Activated T-helper 2 cell treated with anti-CD3 and anti-CD28 coated beads, Interferon-gamma antibody, Interleukin-2, Interleukin-4, amounts not matched to agents 10 μg/mL and 5 μg/mL and 100 μg/mL, durations not matched to agents 14 hours and 24 hours and 36 hours (primary cell): ENCODE measurements around the gene MARCHF6. TPM values are rescaled to one million over a fixed set of nuclear protein-coding genes. Genes with fewer than 3 reads are reported as not detected.

Source experiments
- DNase-seq: peaks from one replicate; pipeline ENCODE4 v3.0.0; 2021; ENCODE audit warnings: low spot score
- H3K27ac Mint-ChIP-seq: one replicate; pipeline ENCODE4 v1.8.0; 2021; ENCODE audit warnings: mixed read lengths
- H3K27me3 Mint-ChIP-seq: one replicate; pipeline ENCODE4 v1.8.0; 2021; ENCODE audit warnings: low read depth, mixed read lengths
- H3K36me3 Mint-ChIP-seq: one replicate; pipeline ENCODE4 v1.8.0; 2021; ENCODE audit warnings: low read depth, mixed read lengths
- H3K4me1 Mint-ChIP-seq: one replicate; pipeline ENCODE4 v1.8.0; 2021; ENCODE audit warnings: low read depth, mixed read lengths
- H3K4me3 Mint-ChIP-seq: one replicate; pipeline ENCODE4 v1.8.0; 2021; ENCODE audit warnings: low read depth, mild to moderate bottlenecking, moderate library complexity, mixed read lengths
- H3K9me3 Mint-ChIP-seq: one replicate; pipeline ENCODE4 v1.8.0; 2021; ENCODE audit warnings: mixed read lengths
- intact Hi-C: fragments of 100-400 bp; cut with micrococcal nuclease; formaldehyde crosslinking; loops from one replicate; pipeline ENCODE4 v1.15.1; 2023
- total RNA-seq: library from RNA; stranded (reverse); gene quantifications from 2 replicates; pipeline ENCODE4 v1.2.3, GENCODE V29; 2022

The MARCHF6 gene
- total RNA-seq, 1 donor from 2014 or later = 116 TPM

DNA sequence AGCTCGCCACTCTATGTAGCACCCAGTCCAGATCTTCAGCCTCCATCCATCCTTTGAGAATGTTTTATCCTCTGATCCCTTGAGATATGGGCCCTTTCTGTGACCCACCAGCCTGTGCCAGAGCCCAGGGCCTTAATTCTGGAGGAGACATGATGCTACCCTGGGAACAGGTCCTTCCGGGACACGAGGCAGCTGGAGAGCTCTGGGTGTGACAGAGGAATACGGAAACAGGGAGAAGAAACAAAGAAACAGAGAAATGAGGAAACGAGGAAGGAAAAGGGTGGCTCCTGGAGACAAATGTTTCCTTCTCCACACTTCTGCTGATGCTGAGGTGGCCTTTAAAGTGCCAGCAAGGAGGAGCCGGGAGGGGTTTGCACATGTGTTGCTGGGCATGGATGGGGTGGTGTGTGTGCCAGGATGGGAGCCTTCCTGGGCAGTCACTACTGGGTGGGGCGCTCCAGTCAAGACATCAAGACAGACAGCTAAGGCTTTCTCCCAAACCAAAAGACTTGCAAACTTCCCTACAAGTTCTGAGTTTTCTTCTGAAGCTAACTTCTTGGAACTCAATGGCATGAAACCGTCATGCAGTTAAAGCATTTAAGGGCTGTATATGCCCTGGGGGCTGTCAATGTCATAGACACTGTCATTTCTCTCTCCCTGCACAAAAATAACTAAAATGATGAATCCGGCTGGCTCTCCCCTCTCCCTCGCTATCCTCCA, 22.8 kb upstream of the MARCHF6 start:
- peaks cover 54% of the 10 kb centered on the region for H3K27me3 Mint-ChIP-seq
- no peaks in the 10 kb centered on the region for H3K36me3 Mint-ChIP-seq
- no peak overlapping the region for H3K4me3 Mint-ChIP-seq

DNA sequence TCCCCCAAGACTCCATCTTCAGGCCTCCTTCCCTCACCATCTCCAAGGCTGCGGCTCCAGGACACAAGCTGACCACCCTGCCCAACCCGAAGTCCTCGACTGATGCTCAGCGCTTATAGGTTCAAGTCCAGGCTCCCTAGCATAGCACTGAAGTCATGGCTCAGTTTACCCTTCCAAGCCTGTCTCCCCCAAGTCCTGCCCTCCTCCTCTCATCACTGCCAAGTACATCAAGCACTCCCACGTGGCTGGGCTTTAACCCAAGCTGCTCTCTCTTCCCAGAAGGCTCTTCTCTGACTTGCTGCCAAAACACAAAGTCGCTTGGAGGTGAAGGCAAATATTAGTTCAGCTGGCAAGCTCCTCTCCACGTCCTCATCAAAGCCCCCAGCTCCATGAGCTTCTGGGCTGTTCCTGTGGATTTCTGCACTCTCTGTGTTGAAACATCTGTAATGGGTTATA, 22.1 kb upstream of the MARCHF6 start:
- no peaks in the 10 kb centered on the region for H3K9me3 Mint-ChIP-seq
- no peak for DNase-seq
- peaks cover 56% of the 10 kb centered on the region for H3K27me3 Mint-ChIP-seq
- peaks cover 4% of the 10 kb centered on the region for H3K4me1 Mint-ChIP-seq
- H3K36me3 Mint-ChIP-seq = no peaks in the 10 kb centered on the region
- H3K4me3 Mint-ChIP-seq = no peak overlapping the region
- H3K27ac Mint-ChIP-seq = no peak overlapping the region
- intact Hi-C loops = no loop called here

More for the DNA sequence above, 22.8 kb upstream of the MARCHF6 start:
- Mint-ChIP-seq H3K4me1 (peaks cover 4% of the 10 kb centered on the region), H3K9me3 (no peaks in the 10 kb centered on the region), H3K27ac (no peak overlapping the region)
- DNase-seq = no peak
- intact Hi-C loops = no loop called here

DNA sequence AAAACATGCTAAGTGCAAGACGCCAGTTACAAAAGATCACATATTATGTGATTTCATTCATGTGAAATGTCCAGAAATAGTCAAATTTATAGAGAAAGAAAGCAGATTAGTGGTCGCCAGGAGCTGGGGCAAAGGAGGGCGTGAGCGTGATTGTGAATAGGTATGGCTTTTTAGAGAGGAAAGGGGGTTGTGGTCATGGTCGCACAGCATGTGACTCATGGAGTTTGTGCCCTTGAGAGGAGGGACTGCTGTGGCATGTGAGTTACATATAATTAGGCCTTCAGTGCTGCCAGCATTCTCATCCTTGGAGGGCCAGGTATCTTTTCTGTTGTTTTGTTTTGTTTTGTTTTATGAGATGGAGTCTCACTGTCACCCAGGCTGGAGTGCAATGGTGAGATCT, 21.2 kb upstream of the MARCHF6 start:
- no peak for DNase-seq
- peaks cover 4% of the 10 kb centered on the region for H3K4me1 Mint-ChIP-seq
- no peak overlapping the region for H3K27ac Mint-ChIP-seq
- no peaks in the 10 kb centered on the region for H3K36me3 Mint-ChIP-seq
- intact Hi-C loops = no loop called here
- H3K27me3 Mint-ChIP-seq = peaks cover 58% of the 10 kb centered on the region
- H3K9me3 Mint-ChIP-seq = no peaks in the 10 kb centered on the region
- H3K4me3 Mint-ChIP-seq = no peak overlapping the region

DNA sequence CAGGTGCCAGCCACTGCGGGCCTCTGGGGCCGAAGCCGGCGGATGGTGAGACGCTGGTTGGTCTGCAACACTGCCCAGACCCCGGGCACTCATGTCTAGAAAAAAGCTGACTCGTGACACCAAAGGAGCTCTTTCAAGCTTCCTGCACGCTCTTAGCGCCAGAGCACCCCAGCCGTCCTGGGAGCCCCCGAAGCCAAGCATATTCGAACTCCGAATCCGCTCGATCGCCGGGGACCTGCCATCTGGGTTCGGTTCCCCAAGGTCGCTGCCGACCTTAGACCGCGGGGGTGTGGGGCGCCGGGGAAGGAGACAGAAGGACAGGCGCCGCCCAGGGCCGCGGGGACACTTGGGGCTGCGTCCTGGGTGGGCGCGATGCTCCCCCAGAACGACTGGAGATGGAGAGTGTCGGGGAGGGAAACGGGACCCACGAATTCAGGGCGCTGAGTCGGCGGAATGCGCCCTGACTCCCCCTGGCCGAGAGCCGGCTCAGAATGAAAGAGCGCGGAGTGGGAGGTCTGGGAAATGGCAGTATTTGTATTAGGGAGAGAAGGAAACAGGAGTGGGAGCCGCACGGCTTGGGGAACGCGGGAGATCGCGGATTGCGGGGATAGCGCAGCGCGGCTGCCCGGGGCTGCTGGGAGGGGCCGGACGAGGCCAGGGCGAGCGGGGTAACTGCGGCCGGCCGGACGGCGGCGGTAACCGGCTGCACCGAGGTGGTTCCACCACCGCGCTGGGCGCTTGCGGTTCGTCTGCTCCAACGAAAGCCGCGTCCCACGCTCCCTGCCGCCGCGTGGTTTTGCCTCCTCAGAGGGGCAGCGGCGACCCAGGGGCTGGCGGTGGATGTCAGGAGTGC, 20.1 kb upstream of the MARCHF6 start:
- no peaks in the 10 kb centered on the region for H3K36me3 Mint-ChIP-seq
- no peak overlapping the region for H3K27ac Mint-ChIP-seq
- DNase-seq = no peak
- H3K27me3 Mint-ChIP-seq = peaks cover 56% of the 10 kb centered on the region
- peak overlapping the region; percentile 78 for H3K4me3 Mint-ChIP-seq
- peaks cover 4% of the 10 kb centered on the region for H3K4me1 Mint-ChIP-seq
- H3K9me3 Mint-ChIP-seq = no peaks in the 10 kb centered on the region
- intact Hi-C loops = no loop called here

DNA sequence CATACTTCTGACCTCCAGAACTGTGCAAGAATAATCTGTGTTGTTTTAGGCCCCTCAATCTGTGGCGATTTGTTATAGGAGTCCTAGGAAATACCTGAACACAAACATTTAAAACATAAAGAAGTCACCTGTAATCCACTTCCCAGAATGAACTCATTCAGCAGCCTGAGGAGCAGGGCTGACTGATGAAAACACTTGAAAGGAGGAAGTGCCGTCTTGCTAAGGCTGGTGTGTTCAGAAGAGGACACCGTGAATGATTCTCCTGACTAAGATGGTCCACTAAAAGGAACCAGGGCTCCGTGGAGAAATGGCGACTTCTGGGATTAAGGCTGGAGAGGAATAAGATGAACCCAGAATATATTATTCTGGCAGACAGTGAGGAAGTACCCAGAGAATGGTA, 18.7 kb upstream of the MARCHF6 start:
- intact Hi-C loops = no loop called here
- H3K27me3 Mint-ChIP-seq = peaks cover 48% of the 10 kb centered on the region
- no peaks in the 10 kb centered on the region for H3K9me3 Mint-ChIP-seq
- peaks cover 4% of the 10 kb centered on the region for H3K4me1 Mint-ChIP-seq
- no peak for DNase-seq
- H3K36me3 Mint-ChIP-seq = no peaks in the 10 kb centered on the region
- H3K27ac Mint-ChIP-seq = no peak overlapping the region
- no peak overlapping the region for H3K4me3 Mint-ChIP-seq

DNA sequence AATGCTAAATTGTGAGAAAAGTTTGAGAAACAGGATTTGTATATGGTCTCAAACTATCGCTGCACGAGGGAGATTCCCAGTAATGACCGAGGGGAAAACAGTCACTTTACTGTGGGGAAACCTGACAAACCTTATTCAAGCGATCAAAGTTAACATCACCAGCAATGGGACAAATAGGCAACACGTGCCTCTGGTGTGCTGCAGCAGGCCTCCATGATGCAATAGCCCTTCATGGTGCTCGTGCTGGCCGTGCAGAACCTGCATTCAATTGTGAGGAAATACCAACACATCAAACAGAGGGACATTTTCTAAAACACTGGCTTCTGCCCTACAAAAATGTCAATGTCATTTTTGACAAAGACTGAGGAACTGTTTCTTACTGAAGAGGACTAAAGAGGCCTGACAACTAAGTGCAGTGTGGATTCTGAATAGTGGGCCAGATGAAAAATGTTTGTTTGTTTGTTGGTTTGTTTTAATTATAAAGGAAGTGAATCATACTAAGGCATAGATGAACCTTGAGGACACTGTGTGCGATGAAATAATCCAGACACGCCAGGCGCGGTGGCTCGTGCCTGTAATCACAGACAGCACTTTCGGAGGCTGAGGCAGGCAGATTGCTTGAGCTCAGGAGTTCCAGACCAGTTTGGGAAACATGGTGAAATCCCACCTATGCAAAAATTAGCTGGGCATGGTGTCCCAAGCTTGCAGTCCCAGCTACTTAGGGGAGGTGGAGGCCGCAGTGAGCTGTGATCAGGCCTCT, 17.6 kb upstream of the MARCHF6 start:
- intact Hi-C loops = no loop called here
- H3K4me1 Mint-ChIP-seq = peaks cover 4% of the 10 kb centered on the region
- H3K9me3 Mint-ChIP-seq = no peaks in the 10 kb centered on the region
- H3K27ac Mint-ChIP-seq = no peak overlapping the region
- H3K27me3 Mint-ChIP-seq = peaks cover 39% of the 10 kb centered on the region
- H3K36me3 Mint-ChIP-seq = no peaks in the 10 kb centered on the region
- DNase-seq = no peak
- H3K4me3 Mint-ChIP-seq = no peak overlapping the region

DNA sequence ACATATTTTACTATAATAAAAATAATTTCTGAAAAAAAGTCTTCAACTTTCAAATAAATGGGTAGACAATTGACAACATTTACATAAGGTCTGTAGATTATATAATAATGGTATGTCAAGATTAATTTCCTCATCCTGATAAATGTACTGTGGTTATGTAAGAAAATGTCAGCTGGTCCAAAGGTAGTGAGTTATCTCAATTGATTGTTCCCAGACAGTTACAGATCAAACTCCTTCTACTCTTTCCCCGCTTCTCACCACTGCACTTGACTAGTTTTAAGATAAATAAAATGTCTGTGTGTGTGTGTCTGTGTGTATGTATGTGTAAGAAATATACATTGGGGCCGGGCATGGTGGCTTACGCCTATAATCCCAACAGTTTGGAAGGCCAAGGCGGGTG, 16.4 kb upstream of the MARCHF6 start:
- H3K9me3 Mint-ChIP-seq = no peaks in the 10 kb centered on the region
- DNase-seq = no peak
- H3K27me3 Mint-ChIP-seq = peaks cover 27% of the 10 kb centered on the region
- peaks cover 4% of the 10 kb centered on the region for H3K4me1 Mint-ChIP-seq
- H3K27ac Mint-ChIP-seq = no peak overlapping the region
- no peak overlapping the region for H3K4me3 Mint-ChIP-seq
- intact Hi-C loops = no loop called here
- no peaks in the 10 kb centered on the region for H3K36me3 Mint-ChIP-seq

DNA sequence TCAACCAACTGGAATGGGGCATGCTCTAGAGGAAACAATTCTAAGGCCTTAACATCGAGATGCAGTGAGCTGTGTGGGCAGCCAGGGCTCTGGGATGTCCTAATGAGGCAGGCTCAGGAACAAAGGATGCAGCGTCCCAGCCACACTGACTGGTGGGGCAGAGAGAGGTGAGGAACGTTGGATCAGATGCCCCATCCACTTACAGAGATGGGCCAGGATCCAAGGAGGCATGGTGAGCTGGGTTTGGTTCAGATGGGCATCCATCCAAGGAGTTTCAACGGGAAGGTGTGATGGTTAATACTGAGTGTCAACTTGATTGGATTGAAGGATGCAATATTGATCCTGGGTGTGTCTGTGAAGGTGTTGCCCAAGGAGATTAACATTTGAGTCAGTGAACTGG, 15.5 kb upstream of the MARCHF6 start:
- no peaks in the 10 kb centered on the region for H3K9me3 Mint-ChIP-seq
- H3K27ac Mint-ChIP-seq = no peak overlapping the region
- H3K27me3 Mint-ChIP-seq = peaks cover 20% of the 10 kb centered on the region
- H3K36me3 Mint-ChIP-seq = no peaks in the 10 kb centered on the region
- intact Hi-C loops = no loop called here
- DNase-seq = no peak
- H3K4me1 Mint-ChIP-seq = peaks cover 4% of the 10 kb centered on the region
- no peak overlapping the region for H3K4me3 Mint-ChIP-seq

GRCh38 chr5:10338686-10339057, 14.8 kb upstream of the MARCHF6 start:
- Mint-ChIP-seq H3K27ac (no peak overlapping the region), H3K4me1 (no peaks in the 10 kb centered on the region), H3K36me3 (no peaks in the 10 kb centered on the region), H3K4me3 (no peak overlapping the region), H3K27me3 (peaks cover 14% of the 10 kb centered on the region), H3K9me3 (no peaks in the 10 kb centered on the region)
- intact Hi-C loops = no loop called here
- DNase-seq = no peak

DNA sequence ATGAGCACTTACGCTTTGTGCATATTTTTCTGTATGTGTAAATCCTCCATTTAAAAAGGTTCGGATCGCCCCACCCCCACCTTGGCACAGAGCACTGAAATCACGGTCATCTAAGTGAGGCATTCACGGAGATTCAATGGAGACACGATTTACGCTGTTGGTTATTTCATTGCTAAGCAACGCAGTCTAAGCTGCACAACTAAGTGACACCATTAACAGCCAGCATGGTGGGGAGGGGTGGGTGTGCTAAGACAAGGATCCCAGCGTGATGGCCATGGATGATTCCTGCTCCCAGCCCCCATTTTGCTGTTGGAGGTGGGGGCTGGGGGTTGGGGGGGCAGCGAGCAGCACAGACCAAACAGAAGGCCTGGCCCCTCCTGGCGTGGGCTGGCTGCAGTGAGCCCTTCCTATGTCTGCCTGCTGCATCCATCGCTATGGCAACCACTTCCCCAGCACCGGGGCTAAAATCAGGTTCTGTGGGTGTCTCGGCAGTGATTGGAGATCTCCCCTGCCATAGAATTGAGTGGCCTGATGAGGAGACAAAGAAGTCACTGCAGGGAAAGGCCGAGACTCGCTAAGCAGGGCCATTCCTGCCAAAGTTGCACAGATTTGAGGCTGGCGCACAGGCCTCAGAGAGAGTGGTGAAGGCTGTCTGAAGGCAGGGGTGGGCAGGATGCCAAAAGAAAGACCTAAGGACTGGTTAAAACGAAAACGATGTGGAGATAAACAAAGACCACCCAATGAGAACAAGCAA, 14.3 kb upstream of the MARCHF6 start:
- H3K27ac Mint-ChIP-seq = no peak overlapping the region
- no peak overlapping the region for H3K4me3 Mint-ChIP-seq
- no peaks in the 10 kb centered on the region for H3K4me1 Mint-ChIP-seq
- H3K36me3 Mint-ChIP-seq = no peaks in the 10 kb centered on the region
- peaks cover 13% of the 10 kb centered on the region for H3K27me3 Mint-ChIP-seq
- intact Hi-C loops = no loop called here
- DNase-seq = no peak
- no peaks in the 10 kb centered on the region for H3K9me3 Mint-ChIP-seq

GRCh38 chr5:10339958-10340357, 13.5 kb upstream of the MARCHF6 start:
- intact Hi-C loops = no loop called here
- no peak for DNase-seq
- Mint-ChIP-seq H3K4me3 (no peak overlapping the region), H3K9me3 (no peaks in the 10 kb centered on the region), H3K4me1 (no peaks in the 10 kb centered on the region), H3K27ac (no peak overlapping the region), H3K36me3 (no peaks in the 10 kb centered on the region), H3K27me3 (peaks cover 6% of the 10 kb centered on the region)

- Mint-ChIP-seq H3K27me3 (no peaks in the 10 kb centered on the region), H3K9me3 (no peaks in the 10 kb centered on the region), H3K36me3 (no peaks in the 10 kb centered on the region), H3K27ac (no peak overlapping the region), H3K4me3 (no peak overlapping the region), H3K4me1 (no peaks in the 10 kb centered on the region)
- intact Hi-C loops = no loop called here
- no peak for DNase-seq
Measured at GRCh38 chr5:10343486-10343885, 10.0 kb upstream of the MARCHF6 start.
